HEK293T (cell line): ENCODE results near the gene STARD6.

Experiments used
- ELF4 ChIP-seq: fragments of 450-650 bp; IDR thresholded peaks from 2 replicates; pipeline ENCODE4 v1.6.1; 2017; ENCODE audit warnings: antibody characterized with exemption
- FOXK2 ChIP-seq: fragments of 450-650 bp; IDR thresholded peaks from 2 replicates; pipeline ENCODE4 v1.6.1; 2016; ENCODE audit warnings: mild to moderate bottlenecking
- FOXM1 ChIP-seq: fragments of 450-650 bp; IDR thresholded peaks from 2 replicates; pipeline ENCODE4 v1.6.1; 2017; ENCODE audit warnings: mild to moderate bottlenecking, borderline replicate concordance
- L3MBTL2 ChIP-seq: fragments of 450-650 bp; conservative IDR thresholded peaks from 2 replicates; pipeline ENCODE4 v1.6.1; 2016; ENCODE audit warnings: mild to moderate bottlenecking
- LEF1 ChIP-seq: fragments of 450-650 bp; IDR thresholded peaks from 2 replicates; pipeline ENCODE4 v1.6.1; 2017; ENCODE audit warnings: mild to moderate bottlenecking, borderline replicate concordance
- NFRKB ChIP-seq: fragments of 450-650 bp; IDR thresholded peaks from 2 replicates; pipeline ENCODE4 v1.6.1; 2016; ENCODE audit warnings: mild to moderate bottlenecking, moderate library complexity
- SP1 ChIP-seq: fragments of 450-650 bp; IDR thresholded peaks from 2 replicates; pipeline ENCODE4 v1.6.1; 2017
- SUZ12 ChIP-seq: fragments of 450-650 bp; IDR thresholded peaks from 2 replicates; pipeline ENCODE4 v1.6.1; 2016; ENCODE audit warnings: mild to moderate bottlenecking
- TARDBP ChIP-seq: fragments of 450-650 bp; IDR thresholded peaks from 2 replicates; pipeline ENCODE4 v1.6.1; 2016

DNA sequence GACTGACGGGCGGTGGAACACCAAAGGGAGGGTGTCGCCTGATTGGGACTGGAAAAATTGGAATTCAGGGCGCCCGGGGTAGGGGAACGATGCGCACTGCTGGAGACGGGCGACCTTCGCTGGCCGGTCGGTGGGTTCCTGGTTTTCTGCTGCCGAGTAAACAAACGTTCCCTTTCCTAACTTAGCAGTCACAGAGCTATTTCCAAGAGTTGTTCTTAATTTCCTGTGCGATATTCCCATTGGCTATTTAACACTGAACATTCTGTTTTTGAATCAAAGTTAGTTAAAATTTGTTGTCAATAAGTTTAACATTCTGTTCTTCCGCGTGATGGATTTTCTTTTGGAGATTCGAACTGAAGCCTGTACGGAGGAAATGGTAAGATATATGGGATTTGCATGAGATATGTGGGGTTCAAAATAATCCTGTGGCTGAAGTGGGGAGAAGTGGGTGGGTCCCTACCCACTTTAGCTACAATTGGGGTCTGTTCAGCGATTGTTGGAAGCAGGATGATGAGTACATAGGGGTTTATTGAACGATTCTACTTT, 910 bp upstream of the STARD6 start:
- TF ChIP-seq LEF1, result no peak
- no peak for TF ChIP-seq FOXM1
- TF ChIP-seq L3MBTL2, result no peak
- TF ChIP-seq FOXK2, result no peak
- TF ChIP-seq ELF4, result no peak
- TF ChIP-seq NFRKB, result no peak
- no peak for TF ChIP-seq SP1
- no peak for TF ChIP-seq TARDBP
- TF ChIP-seq SUZ12, result no peak
